ENCODE results near the gene PDE4A. TPM values are rescaled to one million over a fixed set of nuclear protein-coding genes. Genes with fewer than 3 reads are reported as not detected.
A peak's percentile ranks its signal among the peaks of the same experiment; 100 is the strongest.

PDE4A gene
- total and polyA plus RNA-seq, 2 of the 13 experiments (the other 11 are each of a cell fraction or from before 2014, with no cell fraction given), result 1.1 to 4.1 TPM

- no peak for TF ChIP-seq TARDBP (CRISPR knock-in tag; IDR thresholded peaks at IDR 0.05)
- peak; percentile 87 for TF ChIP-seq E2F1 (CRISPR knock-in tag; IDR thresholded peaks at IDR 0.05)
- no peak for TF ChIP-seq NFE2L1 (CRISPR knock-in tag; IDR thresholded peaks at IDR 0.05; ENCODE audit: borderline replicate concordance)
- TF ChIP-seq ZNF703 (CRISPR knock-in tag; IDR thresholded peaks at IDR 0.05; ENCODE audit: borderline replicate concordance), result no peak
- TF ChIP-seq POLR2A (IDR thresholded peaks at IDR 0.05; ENCODE audit: insufficient read depth in 1 of 2, low read depth in 2 of 2, low read length in 2 of 2), result peak; percentile 89 to 96
- TF ChIP-seq ELF3 (CRISPR knock-in tag; IDR thresholded peaks at IDR 0.05), result no peak; the same call in 1 of the 2 replicates
- TF ChIP-seq THAP11 (CRISPR knock-in tag; IDR thresholded peaks at IDR 0.05), result peak; percentile 89
- no peak for TF ChIP-seq MTA3 (CRISPR knock-in tag; IDR thresholded peaks at IDR 0.05)
- no peak for TF ChIP-seq PPARG (CRISPR knock-in tag; conservative IDR thresholded peaks at IDR 0.05)
- 0 out of 2 replicates have a peak, but pooled peaks have one; percentile 14 for TF ChIP-seq ZSCAN29 (CRISPR knock-in tag; conservative IDR thresholded peaks at IDR 0.05)
- 0 out of 2 replicates have a peak, but pooled peaks have one; percentile 16 for TF ChIP-seq ATF2 (CRISPR knock-in tag; IDR thresholded peaks at IDR 0.05)
- peak in 1 of 2 experiments; percentile 68; a peak in 2 of 4 replicates for TF ChIP-seq KLF16 (CRISPR knock-in tag; IDR thresholded peaks at IDR 0.05)
- no peak for TF ChIP-seq ZZZ3 (CRISPR knock-in tag; IDR thresholded peaks at IDR 0.05; ENCODE audit: borderline replicate concordance)
- TF ChIP-seq ZNF672 (CRISPR knock-in tag; IDR thresholded peaks at IDR 0.05), result no peak
- no peak for TF ChIP-seq HDAC6 (IDR thresholded peaks at IDR 0.05; ENCODE audit: low read depth, low read length)
- TF ChIP-seq ZIK1 (CRISPR knock-in tag; IDR thresholded peaks at IDR 0.05; ENCODE audit: borderline replicate concordance, low read depth), result no peak
- no peak for TF ChIP-seq JDP2 (CRISPR knock-in tag; IDR thresholded peaks at IDR 0.05; ENCODE audit: borderline replicate concordance)
- TF ChIP-seq ZMAT5 (CRISPR knock-in tag; IDR thresholded peaks at IDR 0.05; ENCODE audit: borderline replicate concordance, low read depth), result no peak
- TF ChIP-seq YEATS2 (CRISPR knock-in tag; IDR thresholded peaks at IDR 0.05; ENCODE audit: borderline replicate concordance), result peak; percentile 77; the same call in 1 of the 2 replicates
- TF ChIP-seq ZNF776 (CRISPR knock-in tag; IDR thresholded peaks at IDR 0.05), result peak; percentile 32
- TF ChIP-seq TIGD3 (CRISPR knock-in tag; IDR thresholded peaks at IDR 0.05; ENCODE audit: borderline replicate concordance), result 0 out of 2 replicates have a peak, but pooled peaks have one; percentile 49
- no peak for TF ChIP-seq U2AF2 (IDR thresholded peaks at IDR 0.05; ENCODE audit: low read depth, low read length)
- TF ChIP-seq POGK (CRISPR knock-in tag; conservative IDR thresholded peaks at IDR 0.05), result no peak
- TF ChIP-seq NR2F2 (IDR thresholded peaks at IDR 0.05; ENCODE audit: borderline replicate concordance, low read depth), result no peak; the same call in 1 of the 2 replicates
Observed at GRCh38 chr19:10403137-10404021, 17.0 kb upstream of the PDE4A start, which contains the start of gene CDC37 (continued).
